ENCODE data around the gene ATAD3C.
"Not testable (repeated sequence)": the region's sequence is repeated elsewhere in the genome, so short reads cannot be mapped to it uniquely, and the experiment has no call there.

The ATAD3C gene

DNA sequence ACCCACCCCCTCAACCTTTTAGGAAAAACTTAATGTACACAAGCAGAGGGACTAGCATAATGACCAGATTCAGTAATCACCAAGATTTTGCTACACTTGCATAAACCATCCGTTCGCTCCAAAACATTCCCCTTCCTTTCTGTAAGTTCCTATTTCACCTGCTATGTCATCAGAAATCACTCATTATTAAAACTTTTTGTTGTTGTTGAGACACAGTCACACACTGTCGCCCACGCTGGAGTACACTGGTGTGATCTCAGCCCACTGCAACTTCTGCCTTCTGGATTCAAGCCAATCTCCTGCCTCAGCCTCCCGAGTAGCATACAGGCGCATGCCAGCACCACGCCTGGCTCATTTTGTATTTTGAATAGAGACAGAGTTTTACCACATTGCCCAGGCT is 45.8 kb upstream of the ATAD3C start:
- in situ Hi-C loops (cut with HindIII; ENCODE audit: low sequenced_read_pairs) = no loop called here
- TF ChIP-seq, protein P1, sequence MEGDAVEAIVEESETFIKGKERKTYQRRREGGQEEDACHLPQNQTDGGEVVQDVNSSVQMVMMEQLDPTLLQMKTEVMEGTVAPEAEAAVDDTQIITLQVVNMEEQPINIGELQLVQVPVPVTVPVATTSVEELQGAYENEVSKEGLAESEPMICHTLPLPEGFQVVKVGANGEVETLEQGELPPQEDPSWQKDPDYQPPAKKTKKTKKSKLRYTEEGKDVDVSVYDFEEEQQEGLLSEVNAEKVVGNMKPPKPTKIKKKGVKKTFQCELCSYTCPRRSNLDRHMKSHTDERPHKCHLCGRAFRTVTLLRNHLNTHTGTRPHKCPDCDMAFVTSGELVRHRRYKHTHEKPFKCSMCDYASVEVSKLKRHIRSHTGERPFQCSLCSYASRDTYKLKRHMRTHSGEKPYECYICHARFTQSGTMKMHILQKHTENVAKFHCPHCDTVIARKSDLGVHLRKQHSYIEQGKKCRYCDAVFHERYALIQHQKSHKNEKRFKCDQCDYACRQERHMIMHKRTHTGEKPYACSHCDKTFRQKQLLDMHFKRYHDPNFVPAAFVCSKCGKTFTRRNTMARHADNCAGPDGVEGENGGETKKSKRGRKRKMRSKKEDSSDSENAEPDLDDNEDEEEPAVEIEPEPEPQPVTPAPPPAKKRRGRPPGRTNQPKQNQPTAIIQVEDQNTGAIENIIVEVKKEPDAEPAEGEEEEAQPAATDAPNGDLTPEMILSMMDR (IDR thresholded peaks at IDR 0.05; ENCODE audit: low read depth, low read length, missing control alignments) = no peak
- H3K4me3 ChIP-seq (ENCODE audit: low read depth, low read length) = no peak overlapping the region
- no peak for DNase-seq (ENCODE audit: low read depth)

DNA sequence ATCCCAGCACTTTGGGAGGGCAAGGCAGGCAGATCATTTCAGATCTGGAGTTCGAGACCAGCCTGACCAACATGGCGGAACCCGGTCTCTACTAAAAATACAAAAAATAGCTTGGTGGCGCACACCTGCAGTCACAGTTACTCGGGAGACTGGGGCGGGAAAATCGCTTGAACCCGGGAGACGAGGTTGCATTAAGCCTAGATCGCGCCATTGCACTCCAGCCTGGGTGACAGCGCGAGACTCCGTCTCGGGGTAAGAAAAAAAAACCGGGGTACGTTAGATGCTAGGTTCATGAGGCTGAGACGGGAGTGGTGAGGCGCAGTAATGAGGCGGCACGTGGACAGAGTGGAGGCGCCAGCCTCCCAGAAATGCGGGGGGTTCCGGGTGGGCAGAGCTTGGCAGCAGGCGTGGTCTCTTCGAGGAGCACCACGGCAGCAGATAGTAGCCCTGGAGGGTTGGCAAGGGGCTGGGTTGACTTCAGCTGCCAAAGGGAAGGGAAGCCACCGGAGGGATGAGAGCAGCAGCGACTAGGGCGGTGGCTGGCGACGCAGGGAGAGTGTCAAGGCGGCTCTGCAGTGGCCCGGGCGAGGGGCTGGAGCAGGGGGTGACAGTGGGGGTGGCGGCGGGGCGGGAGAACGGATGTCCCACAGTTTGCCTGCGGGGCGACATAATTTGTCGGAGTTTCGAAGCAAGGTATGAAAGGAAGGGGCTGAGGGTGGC is 43.2 kb upstream of the ATAD3C start:
- TF ChIP-seq, protein P1 (IDR thresholded peaks at IDR 0.05; ENCODE audit: low read depth, low read length, missing control alignments) = no peak
- no peak for DNase-seq (ENCODE audit: low read depth)
- H3K4me3 ChIP-seq (ENCODE audit: low read depth, low read length) = peak overlapping the region; percentile 92
- in situ Hi-C loops (cut with HindIII; ENCODE audit: low sequenced_read_pairs) = no loop called here

DNA sequence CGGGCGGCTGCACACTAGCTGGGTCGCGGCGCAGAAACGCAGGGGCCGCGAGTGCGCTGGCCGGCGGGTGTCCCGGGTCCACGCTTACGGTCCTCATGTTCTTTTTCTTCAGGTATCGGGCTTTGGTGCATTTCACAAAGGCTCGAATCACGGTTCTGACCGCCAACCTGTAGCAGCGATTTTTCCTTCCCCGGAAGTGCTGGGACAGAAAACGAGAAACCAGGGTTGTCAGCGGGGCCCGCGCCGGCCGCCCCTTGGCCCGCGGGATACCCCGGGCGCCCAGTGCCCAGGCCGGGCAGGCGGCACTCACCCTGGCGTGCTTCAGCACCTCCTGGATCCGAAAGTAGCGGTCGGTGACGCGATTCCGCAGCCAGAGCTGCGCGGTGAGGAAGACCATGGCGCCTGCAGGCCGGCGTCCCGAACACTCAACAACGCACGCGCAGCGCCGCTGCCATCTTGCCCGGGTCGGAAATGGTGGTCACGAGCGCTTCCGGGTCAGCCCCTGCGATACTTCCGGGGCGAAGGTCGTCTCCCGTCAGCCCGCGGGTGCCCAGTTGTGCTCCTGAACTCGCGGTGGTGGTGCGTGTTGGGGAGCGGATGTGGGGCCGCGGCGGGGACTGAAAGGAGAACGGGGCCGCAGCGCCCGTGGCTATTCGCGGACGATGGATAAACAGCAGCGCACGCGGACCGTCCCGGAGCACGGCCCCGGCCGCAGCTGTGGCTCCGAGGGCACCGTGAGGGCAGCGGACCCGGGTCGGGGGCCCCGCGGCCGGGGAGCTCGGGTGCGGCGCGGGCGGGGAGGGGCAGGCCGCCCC is 42.5 kb upstream of the ATAD3C start, which contains the start of gene MRPL20:
TSS of gene MRPL20 (minus strand) at position 473 of the 815 bp plus-strand sequence. CDS start at position 397, 76 bp downstream.
- peak within 1 kb of the TSS; percentile 92 for H3K4me3 ChIP-seq (ENCODE audit: low read depth, low read length)
- in situ Hi-C loops (cut with HindIII; ENCODE audit: low sequenced_read_pairs) = no loop called here
- TF ChIP-seq, protein P1 (IDR thresholded peaks at IDR 0.05; ENCODE audit: low read depth, low read length, missing control alignments) = no peak
- DNase-seq (ENCODE audit: low read depth) = peak; percentile 65

DNA sequence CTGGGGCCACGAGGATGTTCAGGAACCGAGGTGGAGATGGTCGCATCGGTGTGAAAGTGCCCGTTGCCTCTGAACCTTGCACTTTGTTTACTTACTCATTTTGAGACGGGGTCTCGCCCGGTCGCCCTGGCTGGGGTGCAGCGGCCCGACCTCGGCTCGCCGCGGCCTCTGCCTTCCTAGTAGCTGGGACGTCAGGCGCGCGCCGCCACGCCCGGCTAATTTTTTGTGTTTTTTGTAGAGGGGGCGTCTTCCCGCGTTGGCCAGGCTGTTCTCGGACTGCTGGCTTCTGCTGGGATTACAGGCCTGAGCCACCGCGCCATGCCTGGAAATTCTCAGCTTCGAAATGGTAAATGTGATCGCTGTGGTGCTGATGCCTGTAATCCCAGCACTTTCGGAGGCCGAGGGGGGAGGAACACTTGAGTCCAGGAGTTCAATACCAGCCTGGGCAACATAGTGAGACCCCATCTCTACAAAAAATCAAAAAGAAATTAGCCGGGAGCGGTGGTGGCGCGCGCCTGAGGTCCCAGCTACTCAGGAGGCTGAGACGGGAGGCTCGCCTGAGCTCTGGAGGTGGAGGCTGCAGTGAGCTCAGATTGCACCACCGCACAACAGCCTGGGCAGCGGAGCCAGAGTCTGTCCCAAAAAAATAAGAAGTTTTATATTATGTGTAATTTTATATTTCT is 41.7 kb upstream of the ATAD3C start:
- TF ChIP-seq, protein P1 (IDR thresholded peaks at IDR 0.05; ENCODE audit: low read depth, low read length, missing control alignments) = no peak
- peak overlapping the region; percentile 92 for H3K4me3 ChIP-seq (ENCODE audit: low read depth, low read length)
- in situ Hi-C loops (cut with HindIII; ENCODE audit: low sequenced_read_pairs) = no loop called here
- no peak for DNase-seq (ENCODE audit: low read depth)

DNA sequence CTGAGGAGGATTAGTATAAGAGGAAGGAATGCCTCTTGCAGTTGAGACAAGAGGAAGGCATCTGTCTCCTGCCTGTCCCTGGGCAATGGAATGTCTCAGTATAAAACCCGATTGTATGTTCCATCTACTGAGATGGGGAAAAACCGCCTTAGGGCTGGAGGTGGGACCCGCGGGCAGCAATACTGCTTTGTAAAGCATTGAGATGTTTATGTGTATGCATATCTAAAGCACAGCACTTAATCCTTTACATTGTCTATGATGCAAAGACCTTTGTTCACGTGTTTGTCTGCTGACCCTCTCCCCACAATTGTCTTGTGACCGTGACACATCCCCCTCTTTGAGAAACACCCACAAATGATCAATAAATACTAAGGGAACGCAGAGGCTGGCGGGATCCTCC is 39.3 kb upstream of the ATAD3C start:
- DNase-seq (ENCODE audit: low read depth); in situ Hi-C loops (cut with HindIII; ENCODE audit: low sequenced_read_pairs); H3K4me3 ChIP-seq (ENCODE audit: low read depth, low read length): not testable (repeated sequence)

DNA sequence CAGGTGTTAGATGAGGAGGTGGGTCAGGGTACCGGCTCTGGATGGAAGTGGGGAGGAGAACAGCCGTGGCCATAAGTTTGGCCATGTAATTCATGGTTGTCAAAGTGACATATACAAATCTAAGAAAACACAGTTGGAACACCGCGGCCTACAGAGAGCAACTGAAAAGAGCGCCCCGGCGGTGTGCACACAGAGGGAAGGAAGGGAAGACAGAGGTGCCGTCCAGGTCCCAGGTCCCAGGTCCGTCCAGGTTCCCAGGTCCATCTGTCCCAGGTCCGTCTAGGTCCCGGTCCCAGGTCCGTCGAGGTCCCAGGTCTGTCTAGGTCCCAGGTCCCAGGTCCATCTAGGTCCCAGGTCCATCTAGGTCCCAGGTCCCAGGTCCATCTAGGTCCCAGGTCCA is 37.9 kb upstream of the ATAD3C start:
- H3K4me3 ChIP-seq (ENCODE audit: low read depth, low read length) = no peak overlapping the region
- TF ChIP-seq, protein P1 (IDR thresholded peaks at IDR 0.05; ENCODE audit: low read depth, low read length, missing control alignments) = no peak
- in situ Hi-C loops (cut with HindIII; ENCODE audit: low sequenced_read_pairs) = no loop called here
- DNase-seq (ENCODE audit: low read depth) = no peak

DNA sequence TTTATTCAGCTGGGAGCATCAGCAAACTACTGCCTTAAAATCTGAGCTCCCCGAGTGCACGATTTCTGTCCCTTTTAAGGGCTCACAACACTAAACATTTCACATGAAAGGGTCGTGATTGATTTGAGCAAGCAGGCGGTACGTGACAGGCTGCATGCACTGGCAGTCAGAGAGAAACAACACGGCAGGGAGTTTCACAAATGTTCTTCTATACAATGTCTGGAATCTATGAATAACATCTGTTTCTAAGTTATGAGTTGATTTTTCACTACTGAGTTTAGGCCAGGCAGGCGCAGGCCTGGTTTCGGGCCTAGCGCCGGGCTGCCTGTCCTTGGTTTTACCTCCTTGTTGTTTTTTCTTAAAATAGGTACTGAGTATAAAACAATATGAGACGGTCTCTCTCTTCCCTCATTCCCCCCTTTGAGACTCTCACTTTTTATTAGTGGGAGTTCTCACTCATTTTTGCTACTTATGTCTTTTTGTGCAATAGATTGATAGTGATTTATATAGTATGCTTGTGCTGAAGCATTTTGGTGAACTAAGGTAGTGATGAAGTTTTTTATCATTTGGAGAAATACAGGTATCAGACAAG is 37.1 kb upstream of the ATAD3C start:
- in situ Hi-C loops (cut with HindIII; ENCODE audit: low sequenced_read_pairs); DNase-seq (ENCODE audit: low read depth); H3K4me3 ChIP-seq (ENCODE audit: low read depth, low read length): not testable (repeated sequence)

All from astrocyte of the cerebellum (primary cell).